Measurements from ENCODE around the gene SLC25A2.

GRCh38 chr5:141343953-141344463 is 40.2 kb upstream of the SLC25A2 start:
- TF ChIP-seq, protein P1, sequence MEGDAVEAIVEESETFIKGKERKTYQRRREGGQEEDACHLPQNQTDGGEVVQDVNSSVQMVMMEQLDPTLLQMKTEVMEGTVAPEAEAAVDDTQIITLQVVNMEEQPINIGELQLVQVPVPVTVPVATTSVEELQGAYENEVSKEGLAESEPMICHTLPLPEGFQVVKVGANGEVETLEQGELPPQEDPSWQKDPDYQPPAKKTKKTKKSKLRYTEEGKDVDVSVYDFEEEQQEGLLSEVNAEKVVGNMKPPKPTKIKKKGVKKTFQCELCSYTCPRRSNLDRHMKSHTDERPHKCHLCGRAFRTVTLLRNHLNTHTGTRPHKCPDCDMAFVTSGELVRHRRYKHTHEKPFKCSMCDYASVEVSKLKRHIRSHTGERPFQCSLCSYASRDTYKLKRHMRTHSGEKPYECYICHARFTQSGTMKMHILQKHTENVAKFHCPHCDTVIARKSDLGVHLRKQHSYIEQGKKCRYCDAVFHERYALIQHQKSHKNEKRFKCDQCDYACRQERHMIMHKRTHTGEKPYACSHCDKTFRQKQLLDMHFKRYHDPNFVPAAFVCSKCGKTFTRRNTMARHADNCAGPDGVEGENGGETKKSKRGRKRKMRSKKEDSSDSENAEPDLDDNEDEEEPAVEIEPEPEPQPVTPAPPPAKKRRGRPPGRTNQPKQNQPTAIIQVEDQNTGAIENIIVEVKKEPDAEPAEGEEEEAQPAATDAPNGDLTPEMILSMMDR (conservative IDR thresholded peaks at IDR 0.05), result peak; percentile 29; the same call in 1 of the 2 replicates
- no peak for TF ChIP-seq EZH2 (IDR thresholded peaks at IDR 0.05; ENCODE audit: low read depth)

Data from PC-9 (cell line).